HCT116 (cell line): ENCODE data around the gene TYW1. TPM values are rescaled to one million over a fixed set of nuclear protein-coding genes. Genes with fewer than 3 reads are reported as not detected.
"Not testable (repeated sequence)": the region's sequence is repeated elsewhere in the genome, so short reads cannot be mapped to it uniquely, and the experiment has no call there.

Experiments
- ATAC-seq: fragments of 200-7000 bp; cut with Tn5 transposase; 2 replicates; pipeline ENCODE4 v1.9.1; 2020; ENCODE audit warnings: mild to moderate bottlenecking, moderate library complexity
- BruUV-seq: library from RNA; stranded (reverse); fragments of 400-500 nt; replicated peaks from 2 replicates; lab custom pipeline; 2021; lab: Mats Ljungman, UMichigan
- CTCF ChIA-PET: fragments of 300-600 bp; sonication (Branson Sonifier 250); formaldehyde crosslinking; loops from one replicate; lab custom pipeline; 2021; ENCODE audit warnings: antibody characterized with exemption; lab: Charles Lee
- POLR2A ChIA-PET: fragments of 300-600, 350-600 bp; sonication (Branson Sonifier 250); formaldehyde crosslinking; loops from one replicate; lab custom pipeline; 2021; ENCODE audit warnings: antibody characterized with exemption; lab: Charles Lee
- RAD21 ChIA-PET, 2 experiments: fragments of 300-600 bp; sonication (Branson Sonifier 250); formaldehyde crosslinking; loops; one replicate each; lab custom pipeline; 2023; ENCODE audit warnings: low total read pairs in 2 of 2; ENCODE audit not compliant: uncharacterized antibody in 2 of 2, unreplicated experiment in 2 of 2, low non-redundant PET in 1 of 2; lab: Charles Lee
- DNase-seq: peaks from one replicate; pipeline ENCODE4 v3.0.0-alpha.2; 2010; ENCODE audit warnings: low read depth, low spot score
- H2AFZ ChIP-seq: fragments of 200-600 bp; shearing (Covaris generic), sonication (generic); 2 replicates; pipeline ENCODE4 v1.6.1; 2017; ENCODE audit warnings: low read depth, mixed run types, mixed read lengths, antibody characterized with exemption, low read length; ENCODE audit not compliant: poor library complexity, severe bottlenecking
- H3K27ac ChIP-seq: 2 replicates; pipeline ENCODE4 v1.5.1; 2012; ENCODE audit warnings: low read depth, low read length
- H3K27me3 ChIP-seq: fragments of 200-600 bp; sonication (generic); 2 replicates; pipeline ENCODE4 v1.6.1; 2016; ENCODE audit warnings: mixed run types, low read length, mixed read lengths; ENCODE audit not compliant: insufficient read depth
- H3K36me3 ChIP-seq, 2 experiments: fragments of 200-500 bp in 1 of 2; fragments of 200-600 bp in 1 of 2; sonication (Bioruptor generic) in 1 of 2; sonication (generic) in 1 of 2; 2 replicates each; pipeline versions ENCODE4 v1.5.1 to v1.6.1; 2014 to 2016; ENCODE audit warnings: low read length in 2 of 2, inconsistent platforms in 1 of 2, mixed read lengths in 1 of 2, mixed run types in 1 of 2; ENCODE audit not compliant: insufficient read depth in 2 of 2, control insufficient read depth in 1 of 2
- H3K4me1 ChIP-seq, 2 experiments: fragments of 200-600 bp in 1 of 2; sonication (generic) in 1 of 2; 2 replicates each; pipeline versions ENCODE4 v1.5.1 to v1.6.1; 2012 to 2017; ENCODE audit warnings: low read length in 2 of 2, inconsistent platforms in 1 of 2, mild to moderate bottlenecking in 1 of 2, mixed read lengths in 1 of 2, mixed run types in 1 of 2, moderate library complexity in 1 of 2; ENCODE audit not compliant: insufficient read depth in 2 of 2, control insufficient read depth in 1 of 2
- H3K4me2 ChIP-seq: fragments of 200-600 bp; sonication (generic); 2 replicates; pipeline ENCODE4 v1.6.1; 2017; ENCODE audit warnings: mixed run types, low read length, mixed read lengths
- H3K4me3 ChIP-seq, 2 experiments: fragments of 200-600 bp in 1 of 2; sonication (generic) in 1 of 2; replicated peaks in 1 of 2; 2 replicates each; pipeline ENCODE4 v1.5.1; 2011 to 2016; ENCODE audit warnings: low read length in 2 of 2, control low read depth in 1 of 2, low read depth in 1 of 2, mild to moderate bottlenecking in 1 of 2, mixed read lengths in 1 of 2, mixed run types in 1 of 2
- H3K79me2 ChIP-seq: fragments of 200-600 bp; sonication (generic); 2 replicates; pipeline ENCODE4 v1.6.1; 2017; ENCODE audit warnings: mild to moderate bottlenecking, mixed run types, low read length, moderate library complexity, mixed read lengths; ENCODE audit not compliant: insufficient read depth
- H3K9ac ChIP-seq: fragments of 200-600 bp; sonication (generic); 2 replicates; pipeline ENCODE4 v1.6.1; 2016; ENCODE audit warnings: low read length, mixed read lengths
- H3K9me2 ChIP-seq: fragments of 200-600 bp; sonication (generic), shearing (Covaris generic); 2 replicates; pipeline ENCODE4 v1.6.1; 2017; ENCODE audit warnings: mixed run types, mild to moderate bottlenecking, moderate library complexity; ENCODE audit not compliant: insufficient read depth
- H3K9me3 ChIP-seq, 2 experiments: fragments of 200-500 bp in 1 of 2; fragments of 200-600 bp in 1 of 2; sonication (Bioruptor generic) in 1 of 2; sonication (generic) in 1 of 2; 2 replicates each; pipeline ENCODE4 v1.6.1; 2014 to 2017; ENCODE audit warnings: low read length in 2 of 2, mixed read lengths in 2 of 2, inconsistent platforms in 1 of 2, low read depth in 1 of 2, mild to moderate bottlenecking in 1 of 2, mixed run types in 1 of 2, moderate library complexity in 1 of 2; ENCODE audit not compliant: control insufficient read depth in 1 of 2, insufficient read depth in 1 of 2
- H4K20me1 ChIP-seq: fragments of 200-600 bp; sonication (generic), shearing (Covaris generic); 2 replicates; pipeline ENCODE4 v1.6.1; 2017; ENCODE audit warnings: mixed run types, mild to moderate bottlenecking, moderate library complexity; ENCODE audit not compliant: insufficient read depth
- EZH2 ChIP-seq: fragments of 200-600 bp; sonication (generic); IDR thresholded peaks from 2 replicates; pipeline ENCODE4 v1.6.1; 2017; ENCODE audit warnings: antibody characterized with exemption, mixed run types
- YY1 ChIP-seq: IDR thresholded peaks from 2 replicates; pipeline ENCODE4 v1.6.1; 2011; ENCODE audit warnings: low read length, low read depth, moderate library complexity, mild to moderate bottlenecking; ENCODE audit not compliant: insufficient replicate concordance; ENCODE audit errors: extremely low read depth
- intact Hi-C: fragments of 100-400 bp; cut with micrococcal nuclease; formaldehyde crosslinking; loops from 2 replicates; pipeline ENCODE4 v1.10.0; 2022
- total RNA-seq: library from RNA; stranded (reverse); gene quantifications from one replicate; pipeline ENCODE4 v1.2.1, GENCODE V29; 2021; ENCODE audit not compliant: unreplicated experiment
- TF ChIP-seq, protein P1 (sequence below): IDR thresholded peaks from 2 replicates; pipeline ENCODE4 v1.6.1; 2012

The TYW1 gene
- total RNA-seq, 1 experiment from 2014 or later: 16.6 TPM

DNA sequence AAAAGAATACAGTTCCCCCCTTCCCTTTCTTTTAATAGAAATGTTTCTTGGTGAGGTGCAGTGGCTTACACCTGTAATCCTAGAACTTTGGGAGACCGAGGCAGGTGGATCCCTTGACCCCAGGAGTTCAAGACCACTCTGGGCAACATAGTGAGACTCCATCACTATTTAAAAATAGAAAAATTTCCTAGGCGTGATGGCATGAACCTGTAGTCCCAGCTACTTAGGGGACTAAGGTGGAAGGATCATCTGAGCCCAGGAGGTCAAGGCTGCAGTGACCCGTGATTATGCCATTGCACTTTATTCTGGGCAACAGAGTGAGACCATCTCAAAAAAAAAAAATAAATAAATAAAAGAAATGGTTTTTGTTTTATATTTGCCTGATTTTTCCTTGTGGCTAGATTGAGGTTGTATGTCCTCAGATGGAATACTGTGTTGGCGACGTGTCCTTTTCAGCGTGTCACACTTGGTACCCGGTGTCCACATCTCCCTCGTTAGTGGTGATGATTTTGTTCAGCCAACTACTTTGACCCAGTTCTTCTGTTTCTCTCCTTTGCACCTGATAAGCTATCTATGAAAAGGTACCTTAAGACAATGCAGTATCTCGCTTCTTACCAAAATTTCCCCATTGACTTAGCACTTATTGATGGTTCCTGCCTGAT lies 202.4 kb downstream of the TYW1 start:
- intact Hi-C loops, H3K9ac ChIP-seq: not testable (repeated sequence)

DNA sequence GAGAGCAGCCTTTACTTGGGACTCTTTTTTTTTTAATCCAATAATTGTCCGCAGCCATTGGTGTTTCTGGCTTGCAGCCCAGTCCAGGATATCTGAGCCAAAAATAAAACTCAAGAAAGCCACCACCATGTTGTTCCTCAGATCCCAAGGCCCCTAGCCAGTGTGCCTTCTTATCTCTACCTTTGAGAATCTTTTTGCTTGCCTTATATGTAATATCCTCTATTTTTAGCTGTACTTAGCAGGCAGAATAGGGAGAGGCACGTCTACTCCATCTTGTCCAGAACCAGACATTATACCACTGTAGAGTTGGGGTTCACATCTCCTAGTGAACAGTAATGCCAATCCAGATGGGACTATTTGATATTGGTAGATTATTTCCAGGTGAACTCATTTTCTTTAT lies 209.1 kb downstream of the TYW1 start:
- BruUV-seq, H3K9me2 ChIP-seq, H3K9ac ChIP-seq, ATAC-seq, DNase-seq, H2AFZ ChIP-seq, H3K79me2 ChIP-seq, CTCF ChIA-PET, intact Hi-C loops, H3K4me2 ChIP-seq, H3K4me1 ChIP-seq, POLR2A ChIA-PET, H3K9me3 ChIP-seq, H3K36me3 ChIP-seq, H3K27me3 ChIP-seq, H3K4me3 ChIP-seq, H4K20me1 ChIP-seq, H3K27ac ChIP-seq, RAD21 ChIA-PET: not testable (repeated sequence)

More for the DNA sequence above, 202.4 kb downstream of the TYW1 start:
- BruUV-seq, H3K27ac ChIP-seq, H3K9me3 ChIP-seq, DNase-seq, POLR2A ChIA-PET, CTCF ChIA-PET, H3K36me3 ChIP-seq, H4K20me1 ChIP-seq, H3K4me3 ChIP-seq, H3K9me2 ChIP-seq, H3K79me2 ChIP-seq, ATAC-seq, H2AFZ ChIP-seq, H3K4me2 ChIP-seq, H3K27me3 ChIP-seq, RAD21 ChIA-PET, H3K4me1 ChIP-seq: not testable (repeated sequence)

DNA sequence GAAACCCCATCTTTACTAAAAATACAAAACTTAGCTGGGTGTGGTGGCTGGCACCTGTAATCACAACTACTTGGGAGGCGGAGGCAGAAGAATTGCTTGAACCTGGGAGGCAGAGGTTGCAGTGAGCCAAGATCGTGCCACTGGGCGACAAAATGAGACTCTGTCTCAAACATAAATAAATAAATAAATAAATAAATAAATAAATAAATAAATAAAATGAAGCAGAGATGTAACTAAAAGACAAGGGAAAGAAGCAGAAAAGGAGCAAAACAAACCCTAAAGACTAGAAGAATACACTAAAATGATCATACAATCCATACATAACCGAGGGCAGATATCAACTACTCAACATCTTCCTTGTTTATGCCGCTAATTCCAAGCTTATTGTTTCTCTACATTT lies 209.8 kb downstream of the TYW1 start:
- H3K4me3 ChIP-seq: no peak overlapping the region
- H3K36me3 ChIP-seq: no peaks in the 10 kb centered on the region
- DNase-seq (no peak), ATAC-seq (no peak)
- H3K9me3 ChIP-seq: no peaks in the 10 kb centered on the region
- H3K4me1 ChIP-seq: no peaks in the 10 kb centered on the region
- TF ChIP-seq, protein P1, sequence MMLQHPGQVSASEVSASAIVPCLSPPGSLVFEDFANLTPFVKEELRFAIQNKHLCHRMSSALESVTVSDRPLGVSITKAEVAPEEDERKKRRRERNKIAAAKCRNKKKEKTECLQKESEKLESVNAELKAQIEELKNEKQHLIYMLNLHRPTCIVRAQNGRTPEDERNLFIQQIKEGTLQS: no peak
- TF ChIP-seq YY1 (no peak), EZH2 (no peak)
- H3K27ac ChIP-seq: no peak overlapping the region
- ChIA-PET CTCF (no interaction called here), RAD21 (no interaction called here), POLR2A (no interaction called here)
- no peak overlapping the region for H2AFZ ChIP-seq
- H3K9ac ChIP-seq: no peak overlapping the region
- no peaks in the 10 kb centered on the region for H4K20me1 ChIP-seq
- no peaks in the 10 kb centered on the region for H3K27me3 ChIP-seq
- H3K9me2 ChIP-seq: no peaks in the 10 kb centered on the region
- intact Hi-C loops: no loop called here
- no peaks in the 10 kb centered on the region for H3K79me2 ChIP-seq
- no peak overlapping the region for H3K4me2 ChIP-seq
- no TSS peak for BruUV-seq

DNA sequence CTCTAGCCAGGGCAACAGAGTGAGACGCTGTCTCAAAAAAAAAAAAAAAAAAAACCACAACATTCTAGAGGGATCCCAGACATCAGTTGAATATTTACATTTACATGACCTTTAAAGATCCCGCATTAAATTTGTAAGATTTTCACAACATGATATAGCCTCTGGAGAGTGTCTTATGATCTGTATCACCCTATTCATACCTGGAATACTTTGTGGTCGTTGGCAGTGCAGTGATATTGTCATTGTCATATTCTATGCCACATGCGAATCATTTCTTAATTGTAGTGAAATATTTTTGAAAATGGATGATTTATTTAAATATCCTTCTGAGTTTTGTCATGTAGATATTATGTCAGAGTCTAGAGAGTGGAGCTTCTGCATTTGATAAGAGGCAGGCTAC lies 212.0 kb downstream of the TYW1 start:
- intact Hi-C loops, DNase-seq, H3K4me3 ChIP-seq, H3K79me2 ChIP-seq, ATAC-seq, CTCF ChIA-PET, H3K27ac ChIP-seq, RAD21 ChIA-PET, H3K36me3 ChIP-seq, H3K27me3 ChIP-seq, POLR2A ChIA-PET, H3K9me2 ChIP-seq, H4K20me1 ChIP-seq, H3K9ac ChIP-seq, H3K9me3 ChIP-seq, H3K4me1 ChIP-seq, BruUV-seq, H3K4me2 ChIP-seq, H2AFZ ChIP-seq: not testable (repeated sequence)
